HepG2 (cell line): ENCODE data around the gene TPI1. TPM values are rescaled to one million over a fixed set of nuclear protein-coding genes. Genes with fewer than 3 reads are reported as not detected.
A peak's percentile ranks its signal among the peaks of the same experiment; 100 is the strongest.

Experiments
- ELF3 ChIP-seq: IDR thresholded peaks from 2 replicates; pipeline ENCODE4 v1.6.1; 2016; ENCODE audit warnings: missing genetic modification reagents, missing compliant biosample characterization
- FOXK2 ChIP-seq: fragments of 450-650 bp; IDR thresholded peaks from 2 replicates; pipeline ENCODE4 v1.6.1; 2016
- HNRNPK ChIP-seq: fragments of 200-400 bp; formaldehyde crosslinking; IDR thresholded peaks from 2 replicates; pipeline ENCODE4 v1.6.1; 2018; ENCODE audit warnings: low read length, low read depth, moderate library complexity, mild to moderate bottlenecking; ENCODE audit not compliant: poor library complexity, severe bottlenecking
- HOXA7 ChIP-seq: sonication (generic); formaldehyde crosslinking; IDR thresholded peaks from 2 replicates; pipeline ENCODE4 v1.8.1; 2022; ENCODE audit warnings: mild to moderate bottlenecking, missing genetic modification reagents, moderate library complexity
- KDM6A ChIP-seq: IDR thresholded peaks from 2 replicates; pipeline ENCODE4 v1.6.1; 2016; ENCODE audit warnings: low read depth
- MED8 ChIP-seq: sonication (generic); formaldehyde crosslinking; IDR thresholded peaks from 2 replicates; pipeline ENCODE4 v1.8.1; 2023; ENCODE audit warnings: mild to moderate bottlenecking, missing genetic modification reagents; ENCODE audit not compliant: insufficient replicate concordance
- MYC ChIP-seq: sonication (generic); formaldehyde crosslinking; IDR thresholded peaks from 2 replicates; pipeline ENCODE4 v1.9.0; 2021; ENCODE audit warnings: missing genetic modification reagents, borderline replicate concordance
- NCOA5 ChIP-seq: sonication (generic); formaldehyde crosslinking; IDR thresholded peaks from 2 replicates; pipeline ENCODE4 v1.4.0; 2020; ENCODE audit warnings: missing genetic modification reagents
- NR3C1 ChIP-seq: sonication (generic); formaldehyde crosslinking; IDR thresholded peaks from 2 replicates; pipeline ENCODE4 v1.4.0; 2020; ENCODE audit warnings: missing genetic modification reagents
- POGZ ChIP-seq: sonication (generic); formaldehyde crosslinking; IDR thresholded peaks from 2 replicates; pipeline ENCODE4 v1.4.0; 2020; ENCODE audit warnings: mild to moderate bottlenecking, missing genetic modification reagents
- RXRB ChIP-seq: IDR thresholded peaks from 2 replicates; pipeline ENCODE4 v1.6.1; 2016; ENCODE audit warnings: borderline replicate concordance, missing genetic modification reagents, missing compliant biosample characterization
- TCF7L2 ChIP-seq: IDR thresholded peaks from 2 replicates; pipeline ENCODE4 v1.6.1; 2011; ENCODE audit warnings: mild to moderate bottlenecking, low read depth, low read length, moderate library complexity
- TEAD3 ChIP-seq: optimal IDR thresholded peaks from 2 replicates; pipeline ENCODE3; 2016; ENCODE audit warnings: borderline replicate concordance
- ZNF296 ChIP-seq: sonication (generic); formaldehyde crosslinking; conservative IDR thresholded peaks from 2 replicates; pipeline ENCODE4 v1.5.0; 2020; ENCODE audit warnings: mild to moderate bottlenecking, missing genetic modification reagents
- ZNF543 ChIP-seq: sonication (generic); formaldehyde crosslinking; IDR thresholded peaks from 2 replicates; pipeline ENCODE4 v1.4.0; 2020; ENCODE audit warnings: mild to moderate bottlenecking, missing genetic modification reagents
- ZNF552 ChIP-seq: sonication (generic); formaldehyde crosslinking; IDR thresholded peaks from 2 replicates; pipeline ENCODE4 v1.9.0; 2022; ENCODE audit warnings: missing genetic modification reagents, mild to moderate bottlenecking, borderline replicate concordance
- ZNF569 ChIP-seq: sonication (generic); formaldehyde crosslinking; IDR thresholded peaks from 2 replicates; pipeline ENCODE4 v1.5.0; 2020; ENCODE audit warnings: mild to moderate bottlenecking, missing genetic modification reagents, moderate library complexity, borderline replicate concordance
- polyA plus RNA-seq, 8 experiments: library from polyadenylated mRNA; depleted of rRNA in 3 of 8; stranded (reverse) in 7 of 8; unstranded in 1 of 8; fragments of >200 nt; fragmentation: Illumina TruSeq in 4 of 8; extraction: Trizol in 4 of 8; gene quantifications; 2 replicates each; pipeline versions ENCODE4 v1.2.1 to v1.2.3, GENCODE V29; 2011 to 2016; ENCODE audit warnings: low read depth in 4 of 8, missing spikeins in 1 of 8, mixed read lengths in 1 of 8; ENCODE audit not compliant: insufficient read depth in 1 of 8
- total RNA-seq, 5 experiments: library from RNA; depleted of rRNA; stranded (reverse); fragments of >200 nt; fragmentation: Illumina TruSeq; extraction: Trizol; gene quantifications; 2 replicates each; pipeline ENCODE4 v1.2.3, GENCODE V29; 2016; ENCODE audit warnings: low read depth in 1 of 5
- TF ChIP-seq, protein P1 (sequence below): sonication (generic); formaldehyde crosslinking; IDR thresholded peaks from one replicate; pipeline ENCODE4 v1.5.1; 2020; ENCODE audit warnings: mild to moderate bottlenecking, missing genetic modification reagents; ENCODE audit errors: not compliant biosample characterization
- TF ChIP-seq, protein P2 (sequence below): IDR thresholded peaks from 2 replicates; pipeline ENCODE4 v1.6.1; 2018; ENCODE audit warnings: missing genetic modification reagents, mild to moderate bottlenecking, missing compliant biosample characterization
- TF ChIP-seq, protein P3 (sequence below): IDR thresholded peaks from 2 replicates; pipeline ENCODE4 v1.6.1; 2016; ENCODE audit warnings: missing genetic modification reagents, missing compliant biosample characterization

The TPI1 gene
- total and polyA plus RNA-seq, 2 of the 13 experiments (the other 11 are each of a cell fraction or from before 2014, with no cell fraction given) = 945 to 2,535 TPM

DNA sequence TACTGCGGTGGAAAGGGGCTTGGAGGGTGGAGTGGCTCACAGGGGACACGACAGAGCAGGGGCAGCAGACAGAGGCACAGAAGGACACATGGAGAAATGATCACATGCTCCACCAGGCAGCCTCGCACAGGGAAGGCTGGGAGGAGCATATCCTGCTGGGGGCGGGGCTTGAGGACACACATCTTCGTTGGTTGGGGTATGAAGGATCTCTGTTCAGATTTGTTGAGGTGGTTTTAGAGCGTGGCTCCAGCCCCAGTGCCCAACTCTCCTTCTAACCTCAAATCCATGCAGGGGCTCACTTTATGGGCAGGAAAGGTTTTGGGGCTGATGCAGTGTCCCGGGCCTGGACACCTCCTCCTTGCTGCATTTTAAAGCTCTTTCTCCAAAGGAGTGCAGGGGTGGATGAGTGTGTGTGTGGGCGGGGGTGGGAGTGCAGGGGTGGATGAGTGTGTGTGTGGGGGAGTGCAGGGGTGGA, 39.9 kb upstream of the TPI1 start (continued):
- TF ChIP-seq, protein P1, sequence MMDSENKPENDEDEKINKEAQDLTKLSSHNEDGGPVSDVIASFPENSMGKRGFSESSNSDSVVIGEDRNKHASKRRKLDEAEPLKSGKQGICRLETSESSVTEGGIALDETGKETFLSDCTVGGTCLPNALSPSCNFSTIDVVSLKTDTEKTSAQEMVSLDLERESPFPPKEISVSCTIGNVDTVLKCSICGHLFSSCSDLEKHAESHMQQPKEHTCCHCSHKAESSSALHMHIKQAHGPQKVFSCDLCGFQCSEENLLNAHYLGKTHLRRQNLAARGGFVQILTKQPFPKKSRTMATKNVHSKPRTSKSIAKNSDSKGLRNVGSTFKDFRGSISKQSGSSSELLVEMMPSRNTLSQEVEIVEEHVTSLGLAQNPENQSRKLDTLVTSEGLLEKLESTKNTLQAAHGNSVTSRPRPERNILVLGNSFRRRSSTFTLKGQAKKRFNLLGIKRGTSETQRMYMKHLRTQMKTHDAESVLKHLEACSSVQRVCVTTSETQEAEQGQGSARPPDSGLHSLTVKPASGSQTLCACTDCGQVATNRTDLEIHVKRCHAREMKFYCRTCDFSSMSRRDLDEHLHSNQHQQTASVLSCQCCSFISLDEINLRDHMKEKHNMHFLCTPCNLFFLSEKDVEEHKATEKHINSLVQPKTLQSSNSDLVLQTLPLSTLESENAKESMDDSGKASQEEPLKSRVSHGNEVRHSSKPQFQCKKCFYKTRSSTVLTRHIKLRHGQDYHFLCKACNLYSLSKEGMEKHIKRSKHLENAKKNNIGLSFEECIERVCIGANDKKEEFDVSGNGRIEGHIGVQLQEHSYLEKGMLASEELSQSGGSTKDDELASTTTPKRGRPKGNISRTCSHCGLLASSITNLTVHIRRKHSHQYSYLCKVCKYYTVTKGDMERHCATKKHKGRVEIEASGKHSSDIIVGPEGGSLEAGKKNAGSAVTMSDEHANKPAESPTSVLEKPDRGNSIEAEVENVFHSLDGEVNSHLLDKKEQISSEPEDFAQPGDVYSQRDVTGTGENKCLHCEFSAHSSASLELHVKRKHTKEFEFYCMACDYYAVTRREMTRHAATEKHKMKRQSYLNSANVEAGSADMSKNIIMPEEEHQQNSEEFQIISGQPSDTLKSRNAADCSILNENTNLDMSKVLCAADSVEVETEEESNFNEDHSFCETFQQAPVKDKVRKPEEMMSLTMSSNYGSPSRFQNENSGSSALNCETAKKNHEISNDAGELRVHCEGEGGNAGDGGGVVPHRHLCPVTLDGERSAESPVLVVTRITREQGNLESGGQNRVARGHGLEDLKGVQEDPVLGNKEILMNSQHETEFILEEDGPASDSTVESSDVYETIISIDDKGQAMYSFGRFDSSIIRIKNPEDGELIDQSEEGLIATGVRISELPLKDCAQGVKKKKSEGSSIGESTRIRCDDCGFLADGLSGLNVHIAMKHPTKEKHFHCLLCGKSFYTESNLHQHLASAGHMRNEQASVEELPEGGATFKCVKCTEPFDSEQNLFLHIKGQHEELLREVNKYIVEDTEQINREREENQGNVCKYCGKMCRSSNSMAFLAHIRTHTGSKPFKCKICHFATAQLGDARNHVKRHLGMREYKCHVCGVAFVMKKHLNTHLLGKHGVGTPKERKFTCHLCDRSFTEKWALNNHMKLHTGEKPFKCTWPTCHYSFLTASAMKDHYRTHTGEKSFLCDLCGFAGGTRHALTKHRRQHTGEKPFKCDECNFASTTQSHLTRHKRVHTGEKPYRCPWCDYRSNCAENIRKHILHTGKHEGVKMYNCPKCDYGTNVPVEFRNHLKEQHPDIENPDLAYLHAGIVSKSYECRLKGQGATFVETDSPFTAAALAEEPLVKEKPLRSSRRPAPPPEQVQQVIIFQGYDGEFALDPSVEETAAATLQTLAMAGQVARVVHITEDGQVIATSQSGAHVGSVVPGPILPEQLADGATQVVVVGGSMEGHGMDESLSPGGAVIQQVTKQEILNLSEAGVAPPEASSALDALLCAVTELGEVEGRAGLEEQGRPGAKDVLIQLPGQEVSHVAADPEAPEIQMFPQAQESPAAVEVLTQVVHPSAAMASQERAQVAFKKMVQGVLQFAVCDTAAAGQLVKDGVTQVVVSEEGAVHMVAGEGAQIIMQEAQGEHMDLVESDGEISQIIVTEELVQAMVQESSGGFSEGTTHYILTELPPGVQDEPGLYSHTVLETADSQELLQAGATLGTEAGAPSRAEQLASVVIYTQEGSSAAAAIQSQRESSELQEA (CRISPR knock-in tag) = no peak
- TF ChIP-seq TCF7L2 (no peak), NR3C1 (CRISPR knock-in tag) (no peak), TEAD3 (CRISPR knock-in tag) (peak; percentile 39), FOXK2 (no peak), NCOA5 (CRISPR knock-in tag) (no peak), HNRNPK (peak; percentile 61), MYC (CRISPR knock-in tag) (peak; percentile 61; the same call in 1 of the 2 replicates), ZNF296 (CRISPR knock-in tag) (no peak), KDM6A (CRISPR knock-in tag) (no peak), HOXA7 (CRISPR knock-in tag) (no peak), ZNF543 (CRISPR knock-in tag) (no peak), MED8 (CRISPR knock-in tag) (no peak), POGZ (CRISPR knock-in tag) (no peak), RXRB (CRISPR knock-in tag) (peak; percentile 16; the same call in 1 of the 2 replicates), ZNF569 (CRISPR knock-in tag) (no peak), ZNF552 (no peak), ELF3 (CRISPR knock-in tag) (peak; percentile 20; the same call in 1 of the 2 replicates)
- TF ChIP-seq, protein P2, sequence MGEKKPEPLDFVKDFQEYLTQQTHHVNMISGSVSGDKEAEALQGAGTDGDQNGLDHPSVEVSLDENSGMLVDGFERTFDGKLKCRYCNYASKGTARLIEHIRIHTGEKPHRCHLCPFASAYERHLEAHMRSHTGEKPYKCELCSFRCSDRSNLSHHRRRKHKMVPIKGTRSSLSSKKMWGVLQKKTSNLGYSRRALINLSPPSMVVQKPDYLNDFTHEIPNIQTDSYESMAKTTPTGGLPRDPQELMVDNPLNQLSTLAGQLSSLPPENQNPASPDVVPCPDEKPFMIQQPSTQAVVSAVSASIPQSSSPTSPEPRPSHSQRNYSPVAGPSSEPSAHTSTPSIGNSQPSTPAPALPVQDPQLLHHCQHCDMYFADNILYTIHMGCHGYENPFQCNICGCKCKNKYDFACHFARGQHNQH = 0 out of 2 replicates have a peak, but pooled peaks have one; percentile 29
- TF ChIP-seq, protein P3, sequence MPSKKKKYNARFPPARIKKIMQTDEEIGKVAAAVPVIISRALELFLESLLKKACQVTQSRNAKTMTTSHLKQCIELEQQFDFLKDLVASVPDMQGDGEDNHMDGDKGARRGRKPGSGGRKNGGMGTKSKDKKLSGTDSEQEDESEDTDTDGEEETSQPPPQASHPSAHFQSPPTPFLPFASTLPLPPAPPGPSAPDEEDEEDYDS (CRISPR knock-in tag) = peak; percentile 64
